ENCODE measurements around the gene HBS1L. TPM values are rescaled to one million over a fixed set of nuclear protein-coding genes. Genes with fewer than 3 reads are reported as not detected.

HBS1L gene
- total RNA-seq, 1 donor from 2014 or later: 41.7 TPM

DNA sequence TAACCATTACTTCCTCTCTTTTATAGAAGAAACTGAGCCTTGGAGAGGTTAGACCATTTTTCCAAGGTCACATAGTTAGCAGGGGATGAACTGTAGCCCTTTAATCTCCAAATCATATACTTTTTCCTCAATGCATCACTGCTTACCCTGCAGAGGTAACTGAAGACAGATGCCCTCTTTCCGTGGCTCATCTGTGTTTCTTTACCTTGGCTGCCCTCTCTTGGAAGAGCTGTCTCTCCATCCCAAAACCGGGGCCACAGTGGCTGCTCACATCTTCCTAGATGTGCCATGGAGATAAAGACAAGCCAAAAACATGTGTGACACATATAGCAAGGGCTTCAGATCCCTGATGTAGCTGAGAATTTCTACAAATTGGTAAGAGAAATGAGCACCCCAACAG, 104.1 kb downstream of the HBS1L start:
- Histone ChIP-seq H3K4me1 (no peaks in the 10 kb centered on the region), H3K36me3 (no peaks in the 10 kb centered on the region), H3K27me3 (no peaks in the 10 kb centered on the region), H3K9me3 (no peaks in the 10 kb centered on the region), H3K27ac (no peak overlapping the region), H3K4me3 (no peak overlapping the region)
- intact Hi-C loops (cut with DNase I): no loop called here
- TF ChIP-seq CTCF (IDR thresholded peaks at IDR 0.05) (no peak), POLR2A (IDR thresholded peaks at IDR 0.05) (no peak), POLR2AphosphoS5 (IDR thresholded peaks at IDR 0.05; ENCODE audit: insufficient read depth in 1 of 2, low read depth in 1 of 2) (no peak)
- no peak for DNase-seq (ENCODE audit: extremely low spot score in 2 of 2)

DNA sequence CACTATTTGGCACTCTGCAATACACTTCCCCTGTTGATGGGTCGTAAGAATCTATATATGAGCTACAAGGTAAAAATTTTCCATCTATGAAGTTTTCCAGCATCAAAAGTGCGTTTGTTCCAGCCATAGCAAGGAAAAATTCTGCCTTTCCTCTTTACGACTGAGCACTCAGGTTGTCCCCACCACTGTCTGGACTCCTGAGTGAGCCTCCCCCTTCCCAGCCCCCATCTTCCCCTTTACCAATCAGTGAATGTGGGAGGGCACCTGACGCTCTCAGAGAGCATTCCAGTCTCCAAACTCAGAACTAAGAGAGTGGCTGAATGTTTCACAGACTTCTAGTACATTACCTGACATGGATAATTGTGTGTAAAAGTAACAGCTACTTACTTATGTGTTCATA, 104.7 kb downstream of the HBS1L start, which contains the start of gene ALDH8A1:
ALDH8A1 (minus strand) TSS at position 175 of the 400 bp plus-strand sequence; CDS start at position 127, 48 bp downstream.
- no peaks in the 10 kb centered on the region for H3K4me1 ChIP-seq
- no peaks in the 10 kb centered on the region for H3K9me3 ChIP-seq
- DNase-seq (ENCODE audit: extremely low spot score in 2 of 2): no peak
- H3K27me3 ChIP-seq: no peaks in the 10 kb centered on the region
- intact Hi-C loops (cut with DNase I): no loop called here
- no peak within 1 kb of the TSS for H3K4me3 ChIP-seq
- no peaks in the 10 kb centered on the region for H3K36me3 ChIP-seq
- no peak for TF ChIP-seq CTCF (IDR thresholded peaks at IDR 0.05)
- no peak for TF ChIP-seq POLR2A (IDR thresholded peaks at IDR 0.05)
- no peak for TF ChIP-seq POLR2AphosphoS5 (IDR thresholded peaks at IDR 0.05; ENCODE audit: insufficient read depth in 1 of 2, low read depth in 1 of 2)
- H3K27ac ChIP-seq: no peak within 1 kb of the TSS

- no peak for DNase-seq (ENCODE audit: extremely low spot score in 2 of 2)
- no peaks in the 10 kb centered on the region for H3K27me3 ChIP-seq
- no peaks in the 10 kb centered on the region for H3K4me1 ChIP-seq
- no peaks in the 10 kb centered on the region for H3K36me3 ChIP-seq
- no peak overlapping the region for H3K4me3 ChIP-seq
- intact Hi-C loops (cut with DNase I): no loop called here
- H3K9me3 ChIP-seq: no peaks in the 10 kb centered on the region
- TF ChIP-seq POLR2A (IDR thresholded peaks at IDR 0.05) (no peak), CTCF (IDR thresholded peaks at IDR 0.05) (no peak), POLR2AphosphoS5 (IDR thresholded peaks at IDR 0.05; ENCODE audit: insufficient read depth in 1 of 2, low read depth in 1 of 2) (no peak)
- no peak overlapping the region for H3K27ac ChIP-seq
Observed at GRCh38 chr6:134948691-134949090, 105.9 kb downstream of the HBS1L start.

GRCh38 chr6:134948142-134948541, 106.5 kb downstream of the HBS1L start:
- intact Hi-C loops (cut with DNase I): no loop called here
- Histone ChIP-seq H3K36me3 (no peaks in the 10 kb centered on the region), H3K4me1 (no peaks in the 10 kb centered on the region), H3K27me3 (no peaks in the 10 kb centered on the region), H3K9me3 (no peaks in the 10 kb centered on the region), H3K27ac (no peak overlapping the region), H3K4me3 (no peak overlapping the region)
- no peak for DNase-seq (ENCODE audit: extremely low spot score in 2 of 2)
- no peak for TF ChIP-seq POLR2A (IDR thresholded peaks at IDR 0.05)
- no peak for TF ChIP-seq POLR2AphosphoS5 (IDR thresholded peaks at IDR 0.05; ENCODE audit: insufficient read depth in 1 of 2, low read depth in 1 of 2)
- TF ChIP-seq CTCF (IDR thresholded peaks at IDR 0.05): no peak

DNA sequence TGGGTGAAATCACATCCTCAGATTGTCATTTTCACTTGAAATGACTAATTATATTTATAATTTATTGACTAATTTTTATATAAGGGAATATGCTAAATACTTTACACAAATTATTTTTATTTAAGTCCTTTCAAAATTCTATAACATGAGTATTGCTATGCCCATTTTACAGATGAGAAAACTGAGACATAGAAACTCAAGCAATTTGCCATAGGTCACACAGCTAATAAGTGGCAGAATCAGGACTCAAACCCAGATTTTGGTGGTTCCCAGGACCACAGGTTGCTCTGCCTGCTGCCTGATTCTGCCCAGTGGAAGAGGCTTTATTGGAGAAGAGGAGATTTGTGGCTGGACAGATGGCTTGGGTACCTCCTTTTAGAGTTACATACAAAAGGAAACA, 109.6 kb downstream of the HBS1L start:
- H3K4me1 ChIP-seq: no peaks in the 10 kb centered on the region
- intact Hi-C loops (cut with DNase I): no loop called here
- no peak for TF ChIP-seq POLR2AphosphoS5 (IDR thresholded peaks at IDR 0.05; ENCODE audit: insufficient read depth in 1 of 2, low read depth in 1 of 2)
- no peak for TF ChIP-seq CTCF (IDR thresholded peaks at IDR 0.05)
- TF ChIP-seq POLR2A (IDR thresholded peaks at IDR 0.05): no peak

More for the DNA sequence above, 109.6 kb downstream of the HBS1L start:
- no peak overlapping the region for H3K27ac ChIP-seq
- H3K36me3 ChIP-seq: no peaks in the 10 kb centered on the region
- no peaks in the 10 kb centered on the region for H3K9me3 ChIP-seq
- no peak overlapping the region for H3K4me3 ChIP-seq
- DNase-seq (ENCODE audit: extremely low spot score in 2 of 2): no peak
- no peaks in the 10 kb centered on the region for H3K27me3 ChIP-seq
